H1 (cell line): ENCODE results near the gene HOXD10. TPM values are rescaled to one million over a fixed set of nuclear protein-coding genes. Genes with fewer than 3 reads are reported as not detected.
A peak's percentile ranks its signal among the peaks of the same experiment; 100 is the strongest.

Experiments used
- CTCF ChIA-PET: fragments of 300-600 bp; sonication (Branson Sonifier 250); formaldehyde crosslinking; loops from one replicate; lab custom pipeline; 2021; ENCODE audit not compliant: partially characterized antibody; lab: Charles Lee
- POLR2A ChIA-PET: fragments of 300-600 bp; sonication (Branson Sonifier 250); formaldehyde crosslinking; loops from one replicate; lab custom pipeline; 2021; ENCODE audit warnings: inconsistent platforms; ENCODE audit not compliant: partially characterized antibody; lab: Charles Lee
- DNase-seq, 2 experiments: peaks; one replicate each; pipeline versions ENCODE4 v3.0.0 to v3.0.0-alpha.2; 2010 to 2022; ENCODE audit warnings: low spot score in 2 of 2, low read depth in 1 of 2, mixed read lengths in 1 of 2
- FAIRE-seq: peaks from 2 replicates; lab custom pipeline; 2011; peaks lifted over from hg19 to GRCh38; lab: Jason Lieb, UNC
- H2AFZ ChIP-seq: 2 replicates; pipeline ENCODE4 v1.8.1; 2012; ENCODE audit warnings: low read length, inconsistent platforms
- H2AK5ac ChIP-seq: 2 replicates; pipeline ENCODE4 v1.6.1; 2013; ENCODE audit warnings: low read depth, low read length
- H2BK120ac ChIP-seq: replicated peaks from 2 replicates; pipeline ENCODE3; 2013; ENCODE audit warnings: low read depth, low read length, inconsistent platforms
- H2BK12ac ChIP-seq: 2 replicates; pipeline ENCODE4 v1.6.1; 2013; ENCODE audit warnings: low read depth, low read length
- H2BK15ac ChIP-seq: 2 replicates; pipeline ENCODE4 v1.6.1; 2013; ENCODE audit warnings: low read length
- H2BK20ac ChIP-seq: 2 replicates; pipeline ENCODE4 v1.6.1; 2013; ENCODE audit warnings: low read length
- H2BK5ac ChIP-seq: 2 replicates; pipeline ENCODE4 v1.6.1; 2013; ENCODE audit warnings: low read depth, low read length
- H3K14ac ChIP-seq: 2 replicates; pipeline ENCODE4 v1.6.1; 2013; ENCODE audit warnings: inconsistent platforms; ENCODE audit not compliant: insufficient read length
- H3K18ac ChIP-seq: 2 replicates; pipeline ENCODE4 v1.6.1; 2013; ENCODE audit warnings: low read length; ENCODE audit errors: extremely low read depth
- H3K23ac ChIP-seq: 2 replicates; pipeline ENCODE4 v1.6.1; 2013; ENCODE audit warnings: inconsistent platforms; ENCODE audit not compliant: insufficient read length
- H3K23me2 ChIP-seq: 2 replicates; pipeline ENCODE4 v1.6.1; 2013; ENCODE audit warnings: low read depth, low read length
- H3K27ac ChIP-seq: 2 replicates; pipeline ENCODE4 v1.6.1; 2011; ENCODE audit warnings: low read depth, low read length, inconsistent platforms
- H3K27me3 ChIP-seq, 4 experiments: replicated peaks in 1 of 4; 1 replicate in 1 of 4; 2 replicates in 3 of 4; pipeline versions ENCODE4 v1.6.1 to v1.8.1; 2011 to 2013; ENCODE audit warnings: low read length in 3 of 4, mild to moderate bottlenecking in 3 of 4, inconsistent platforms in 2 of 4, mixed read lengths in 2 of 4, moderate library complexity in 1 of 4; ENCODE audit not compliant: control insufficient read depth in 3 of 4, insufficient read depth in 3 of 4; ENCODE audit errors: extremely low read depth in 1 of 4
- H3K36me3 ChIP-seq, 4 experiments: 2 replicates each; pipeline versions ENCODE4 v1.6.1 to v1.8.1; 2011 to 2013; ENCODE audit warnings: mild to moderate bottlenecking in 4 of 4, low read length in 3 of 4, moderate library complexity in 2 of 4, control low read depth in 1 of 4, inconsistent platforms in 1 of 4; ENCODE audit not compliant: insufficient read depth in 4 of 4, control insufficient read depth in 2 of 4
- H3K4ac ChIP-seq: replicated peaks from 2 replicates; pipeline ENCODE3; 2013; ENCODE audit warnings: low read length, low read depth, mixed read lengths, inconsistent platforms; ENCODE audit not compliant: insufficient read length
- H3K4me1 ChIP-seq, 4 experiments: replicated peaks in 1 of 4; 1 replicate in 1 of 4; 2 replicates in 3 of 4; pipeline versions ENCODE4 v1.6.1 to v1.8.1; 2011 to 2013; ENCODE audit warnings: low read length in 3 of 4, inconsistent platforms in 2 of 4, mixed read lengths in 1 of 4; ENCODE audit not compliant: insufficient read depth in 4 of 4, control insufficient read depth in 3 of 4
- H3K4me2 ChIP-seq, 2 experiments: 2 replicates each; pipeline versions ENCODE4 v1.6.1 to v1.8.1; 2011 to 2013; ENCODE audit warnings: low read depth in 2 of 2, low read length in 2 of 2, control low read depth in 1 of 2, inconsistent platforms in 1 of 2, mild to moderate bottlenecking in 1 of 2; ENCODE audit not compliant: insufficient read depth in 1 of 2
- H3K4me3 ChIP-seq, 4 experiments: fragments of 200-600, 300-600 bp in 1 of 4; sonication (generic), shearing (Covaris generic), sonication (Bioruptor Twin) in 1 of 4; 2 replicates each; pipeline versions ENCODE4 v1.5.1 to v1.8.1; 2011 to 2016; ENCODE audit warnings: low read length in 4 of 4, low read depth in 3 of 4, control low read depth in 2 of 4, inconsistent platforms in 2 of 4, mild to moderate bottlenecking in 2 of 4, mixed read lengths in 1 of 4, moderate library complexity in 1 of 4; ENCODE audit not compliant: insufficient read depth in 2 of 4; ENCODE audit errors: extremely low read depth in 1 of 4
- H3K56ac ChIP-seq: replicated peaks from 2 replicates; pipeline ENCODE3; 2013; ENCODE audit warnings: low read depth, mild to moderate bottlenecking, mixed read lengths, low read length, inconsistent platforms; ENCODE audit not compliant: insufficient read length
- H3K79me1 ChIP-seq: 2 replicates; pipeline ENCODE4 v1.6.1; 2013; ENCODE audit warnings: low read depth, low read length, control low read depth
- H3K79me2 ChIP-seq, 2 experiments: 2 replicates each; pipeline versions ENCODE4 v1.6.1 to v1.8.1; 2012 to 2013; ENCODE audit warnings: low read length in 2 of 2, mild to moderate bottlenecking in 2 of 2, inconsistent platforms in 1 of 2; ENCODE audit not compliant: insufficient read depth in 2 of 2, control insufficient read depth in 1 of 2
- H3K9ac ChIP-seq, 4 experiments: replicated peaks in 1 of 4; 1 replicate in 1 of 4; 2 replicates in 3 of 4; pipeline versions ENCODE4 v1.6.1 to v1.8.1; 2011 to 2013; ENCODE audit warnings: low read depth in 3 of 4, low read length in 3 of 4, control low read depth in 2 of 4, mild to moderate bottlenecking in 2 of 4, moderate library complexity in 2 of 4, inconsistent platforms in 1 of 4; ENCODE audit errors: extremely low read depth in 1 of 4
- H3K9me3 ChIP-seq, 2 experiments: 2 replicates each; pipeline versions ENCODE4 v1.6.1 to v1.8.1; 2012 to 2013; ENCODE audit warnings: mild to moderate bottlenecking in 2 of 2, moderate library complexity in 2 of 2, control low read depth in 1 of 2, inconsistent platforms in 1 of 2, low read depth in 1 of 2, low read length in 1 of 2, mixed read lengths in 1 of 2; ENCODE audit not compliant: insufficient read depth in 2 of 2
- H4K20me1 ChIP-seq, 2 experiments: replicated peaks in 1 of 2; 2 replicates each; pipeline versions ENCODE3 to v1.8.1; 2011 to 2013; ENCODE audit warnings: inconsistent platforms in 2 of 2, low read length in 2 of 2, mild to moderate bottlenecking in 1 of 2; ENCODE audit not compliant: insufficient read depth in 2 of 2, control insufficient read depth in 1 of 2
- H4K5ac ChIP-seq: 2 replicates; pipeline ENCODE4 v1.6.1; 2013; ENCODE audit warnings: low read length, low read depth, mixed read lengths, inconsistent platforms; ENCODE audit not compliant: insufficient read length
- H4K8ac ChIP-seq: 2 replicates; pipeline ENCODE4 v1.8.0; 2013; ENCODE audit warnings: mild to moderate bottlenecking, moderate library complexity, low read length, inconsistent platforms; ENCODE audit not compliant: insufficient read depth; ENCODE audit errors: extremely low read depth
- H4K91ac ChIP-seq: replicated peaks from 2 replicates; pipeline ENCODE3; 2013; ENCODE audit warnings: low read length, mixed read lengths, inconsistent platforms; ENCODE audit not compliant: insufficient read length
- EZH2 ChIP-seq: fragments of 200-600 bp; sonication (generic); IDR thresholded peaks from 2 replicates; pipeline ENCODE4 v1.7.1; 2012; ENCODE audit warnings: low read depth, mild to moderate bottlenecking, moderate library complexity, low read length, inconsistent platforms; ENCODE audit not compliant: severe bottlenecking
- NRF1 ChIP-seq: IDR thresholded peaks from 2 replicates; pipeline ENCODE4 v1.6.1; 2011; ENCODE audit warnings: mild to moderate bottlenecking, low read depth, low read length, improper control_type of control experiment
- RNF2 ChIP-seq: fragments of 200-900, 300-1000 bp; sonication (generic); IDR thresholded peaks from 2 replicates; pipeline ENCODE4 v1.7.1; 2016; ENCODE audit warnings: borderline replicate concordance, low read depth, mild to moderate bottlenecking, antibody characterized with exemption, low read length; ENCODE audit not compliant: poor library complexity, severe bottlenecking; ENCODE audit errors: missing control alignments
- SUZ12 ChIP-seq: fragments of 200-600 bp; sonication (generic); IDR thresholded peaks from 2 replicates; pipeline ENCODE4 v1.6.1; 2012; ENCODE audit warnings: mild to moderate bottlenecking, inconsistent platforms, low read length, moderate library complexity, mixed read lengths
- TAF7 ChIP-seq: optimal IDR thresholded peaks from 2 replicates; pipeline ENCODE3; 2011; ENCODE audit warnings: low read depth, mild to moderate bottlenecking, inconsistent platforms, low read length, moderate library complexity, borderline replicate concordance
- WGBS, 2 experiments: shearing (Covaris generic) in 1 of 2; methylation state at CpG; one replicate each; pipeline versions ENCODE4 v1.1.6 to v1.1.7; 2013 to 2015; ENCODE audit warnings: low lambda C conversion rate in 2 of 2, mixed read lengths in 2 of 2, inconsistent platforms in 1 of 2, low coverage in 1 of 2, missing lambda C conversion rate in 1 of 2; ENCODE audit not compliant: insufficient replicate concordance in 2 of 2, insufficient coverage in 1 of 2, insufficient read length in 1 of 2; ENCODE audit errors: extremely low coverage in 1 of 2, missing lambda C conversion rate in 1 of 2; 5-methylcytosine and 5-hydroxymethylcytosine counted together
- polyA plus RNA-seq, 7 experiments: library from polyadenylated mRNA; depleted of rRNA in 3 of 7; stranded (reverse) in 5 of 7; unstranded in 2 of 7; fragments of >200 nt in 5 of 7; fragments of 200-250 nt in 2 of 7; gene quantifications; 1 replicate in 5 of 7; 2 replicates in 1 of 7; 4 replicates in 1 of 7; pipeline versions ENCODE4 v1.2.1 to v1.2.3, GENCODE V29; 2011 to 2013; ENCODE audit warnings: missing spikeins in 2 of 7, mixed read lengths in 2 of 7
- total RNA-seq: library from RNA; stranded (reverse); fragmentation: NEBNext Ultra II Directional; extraction: Animal tissue kit (Norgen Biotek cat#: 25700); gene quantifications from 2 replicates; pipeline ENCODE4 v1.2.1, GENCODE V29; 2021

HOXD10 gene
- total and polyA plus RNA-seq, 2 of the 8 experiments (the other 6 are each of a cell fraction or from before 2014, with no cell fraction given): not detected

DNA sequence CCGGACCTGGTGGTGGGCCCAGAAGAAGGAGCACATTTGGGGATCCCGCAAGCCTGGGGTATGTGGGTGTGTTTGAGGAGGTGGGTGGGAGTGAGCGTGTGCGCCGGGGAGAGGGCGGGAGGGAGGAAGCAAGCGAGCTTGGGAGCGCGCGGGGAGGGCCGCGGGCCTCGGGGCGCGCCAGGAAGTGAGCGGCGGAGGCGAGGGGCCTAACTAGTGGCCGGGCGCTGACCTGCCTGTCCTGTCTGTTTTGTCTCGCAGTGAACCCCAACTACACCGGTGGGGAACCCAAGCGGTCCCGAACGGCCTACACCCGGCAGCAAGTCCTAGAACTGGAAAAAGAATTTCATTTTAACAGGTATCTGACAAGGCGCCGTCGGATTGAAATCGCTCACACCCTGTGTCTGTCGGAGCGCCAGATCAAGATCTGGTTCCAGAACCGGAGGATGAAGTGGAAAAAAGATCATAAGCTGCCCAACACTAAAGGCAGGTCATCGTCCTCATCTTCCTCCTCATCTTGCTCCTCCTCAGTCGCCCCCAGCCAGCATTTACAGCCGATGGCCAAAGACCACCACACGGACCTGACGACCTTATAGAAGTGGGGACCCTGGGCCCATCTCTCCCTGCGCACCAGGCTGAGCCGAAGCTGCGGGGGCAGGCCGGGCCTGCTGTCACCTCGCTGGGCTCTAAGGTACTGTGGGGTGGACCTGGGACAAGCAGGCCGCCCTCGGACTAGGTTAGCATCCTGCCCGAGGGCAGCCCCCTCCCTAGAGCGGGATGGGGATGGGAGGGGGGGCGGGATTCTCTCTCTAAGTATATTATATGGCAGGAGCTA is 36.0 kb downstream of the HOXD10 start:
- no peak overlapping the region for H4K91ac ChIP-seq
- no peak overlapping the region for H2AFZ ChIP-seq
- no peak overlapping the region for H4K8ac ChIP-seq
- FAIRE-seq (no peak), DNase-seq (no peak)
- no peak overlapping the region for H3K56ac ChIP-seq
- H2BK120ac ChIP-seq: no peak overlapping the region
- no peaks in the 10 kb centered on the region for H3K79me2 ChIP-seq
- ChIA-PET POLR2A (no interaction called here), CTCF (interaction anchor here (1.2 to 3.9 kb wide), 4 partner anchors 9 to 23 kb away, joined by 3 to 17 read pairs (median 12); no protein-coding TSS in a partner anchor)
- no peak overlapping the region for H3K9ac ChIP-seq
- TF ChIP-seq SUZ12 (peak; percentile 63), RNF2 (peak; percentile 75), NRF1 (no peak), EZH2 (peak; percentile 87), TAF7 (no peak)
- no peaks in the 10 kb centered on the region for H3K79me1 ChIP-seq
- H2BK12ac ChIP-seq: no peak overlapping the region
- H3K9me3 ChIP-seq: no peaks in the 10 kb centered on the region
- no peak overlapping the region for H4K5ac ChIP-seq
- no peak overlapping the region for H3K14ac ChIP-seq
- H4K20me1 ChIP-seq: peaks cover 12 to 42% of the 10 kb centered on the region in 2 experiments
- H3K4me2 ChIP-seq: peak overlapping the region; percentile 48; a peak in 3 of 4 replicates
- no peak overlapping the region for H3K27ac ChIP-seq
- H2BK20ac ChIP-seq: no peak overlapping the region
- H3K23ac ChIP-seq: no peak overlapping the region
- H3K23me2 ChIP-seq: peaks cover 2% of the 10 kb centered on the region; the same call in 1 of the 2 replicates
- no peak overlapping the region for H3K4ac ChIP-seq
- H3K4me3 ChIP-seq: no peak overlapping the region
- WGBS, 2 experiments: 12% methylated on average over 30 of the region's 48 CpGs; no CpG with 5 or more reads in 1 of the 2 experiments
- H3K4me1 ChIP-seq: peaks cover 0 to 10% (median 2%) of the 10 kb centered on the region in 4 experiments; a peak in 4 of 7 replicates
- H3K18ac ChIP-seq: no peak overlapping the region
- H2BK15ac ChIP-seq: no peak overlapping the region
- no peak overlapping the region for H2AK5ac ChIP-seq
- no peak overlapping the region for H2BK5ac ChIP-seq
- peaks cover 0 to 15% (median 0%) of the 10 kb centered on the region in 4 experiments; a peak in 1 of 8 replicates for H3K36me3 ChIP-seq
- H3K27me3 ChIP-seq: peaks cover 97 to 100% (median 100%) of the 10 kb centered on the region in 4 experiments
